GM18508 (cell line): Measurements from ENCODE around the gene PDE6A.

ENCODE experiments used
- ATAC-seq: cut with Tn5 transposase; IDR thresholded peaks from one replicate; pipeline ENCODE4 v1.9.1; 2021; ENCODE audit warnings: moderate number of reproducible peaks; ENCODE audit not compliant: insufficient read depth, unreplicated experiment

Gene PDE6A

GRCh38 chr5:149930749-149931574 is 13.6 kb downstream of the PDE6A start:
- no peak for ATAC-seq

- no peak for ATAC-seq
Observed at GRCh38 chr5:149930043-149930748, 14.4 kb downstream of the PDE6A start.

DNA sequence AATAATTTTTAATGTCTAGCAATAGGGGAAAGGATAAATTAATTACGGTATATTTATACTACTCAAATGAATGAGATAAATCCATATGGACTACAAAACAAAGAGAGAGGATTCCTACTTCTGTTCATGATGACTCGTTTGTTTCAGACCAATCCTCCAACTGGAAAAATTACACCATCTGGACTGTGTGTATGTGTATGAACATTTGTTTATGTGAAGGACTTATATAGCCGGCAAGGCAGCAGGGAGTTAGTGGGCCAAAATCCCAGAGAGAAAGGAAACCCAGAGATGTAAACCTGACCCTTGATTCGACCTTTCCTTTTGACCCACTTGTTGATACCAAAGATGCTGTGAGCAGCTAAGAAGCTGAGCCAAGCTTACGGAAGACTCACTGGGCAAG is 20.1 kb downstream of the PDE6A start:
- ATAC-seq, result no peak

GRCh38 chr5:149922950-149923349 is 21.6 kb downstream of the PDE6A start:
- no peak for ATAC-seq

GRCh38 chr5:149921597-149921996 is 23.0 kb downstream of the PDE6A start:
- ATAC-seq, result no peak

GRCh38 chr5:149917073-149917676 is 27.4 kb downstream of the PDE6A start:
- no peak for ATAC-seq

DNA sequence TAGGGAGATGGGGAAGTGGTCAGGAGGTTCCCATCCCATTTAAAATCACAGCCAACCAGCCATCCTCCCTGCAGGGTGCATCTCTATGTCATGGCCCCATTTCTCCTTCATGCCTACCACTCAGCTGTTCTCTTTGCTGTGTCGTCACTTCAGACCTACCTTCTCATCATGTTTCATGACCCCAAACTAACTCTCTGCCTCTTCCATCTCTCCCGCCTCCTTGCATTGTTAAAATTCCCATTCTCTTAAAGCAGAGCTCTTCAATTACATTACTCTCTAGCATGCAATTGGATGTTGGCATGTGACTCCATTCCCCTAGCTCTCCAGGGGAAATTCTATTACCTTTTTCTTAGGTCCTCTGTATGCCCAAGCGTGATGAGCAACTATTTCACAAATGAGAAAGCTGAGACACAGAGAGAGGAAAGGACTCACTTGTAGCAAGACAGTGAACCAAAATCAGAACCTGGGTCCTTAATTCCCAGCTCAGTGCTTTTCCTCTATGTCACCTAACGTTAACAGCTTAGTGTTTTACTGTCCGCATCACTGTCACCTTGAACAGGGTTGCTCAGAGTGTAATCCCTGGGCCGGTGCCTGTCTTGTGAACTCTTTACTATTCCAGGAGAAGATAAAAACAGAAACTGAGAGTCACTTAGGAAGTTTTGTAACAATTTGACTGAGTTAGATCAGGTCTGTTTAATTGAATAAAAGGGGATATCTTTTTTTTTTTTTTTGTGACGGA is 28.1 kb downstream of the PDE6A start:
- no peak for ATAC-seq

GRCh38 chr5:149915392-149916260 is 29.0 kb downstream of the PDE6A start:
- no peak for ATAC-seq

DNA sequence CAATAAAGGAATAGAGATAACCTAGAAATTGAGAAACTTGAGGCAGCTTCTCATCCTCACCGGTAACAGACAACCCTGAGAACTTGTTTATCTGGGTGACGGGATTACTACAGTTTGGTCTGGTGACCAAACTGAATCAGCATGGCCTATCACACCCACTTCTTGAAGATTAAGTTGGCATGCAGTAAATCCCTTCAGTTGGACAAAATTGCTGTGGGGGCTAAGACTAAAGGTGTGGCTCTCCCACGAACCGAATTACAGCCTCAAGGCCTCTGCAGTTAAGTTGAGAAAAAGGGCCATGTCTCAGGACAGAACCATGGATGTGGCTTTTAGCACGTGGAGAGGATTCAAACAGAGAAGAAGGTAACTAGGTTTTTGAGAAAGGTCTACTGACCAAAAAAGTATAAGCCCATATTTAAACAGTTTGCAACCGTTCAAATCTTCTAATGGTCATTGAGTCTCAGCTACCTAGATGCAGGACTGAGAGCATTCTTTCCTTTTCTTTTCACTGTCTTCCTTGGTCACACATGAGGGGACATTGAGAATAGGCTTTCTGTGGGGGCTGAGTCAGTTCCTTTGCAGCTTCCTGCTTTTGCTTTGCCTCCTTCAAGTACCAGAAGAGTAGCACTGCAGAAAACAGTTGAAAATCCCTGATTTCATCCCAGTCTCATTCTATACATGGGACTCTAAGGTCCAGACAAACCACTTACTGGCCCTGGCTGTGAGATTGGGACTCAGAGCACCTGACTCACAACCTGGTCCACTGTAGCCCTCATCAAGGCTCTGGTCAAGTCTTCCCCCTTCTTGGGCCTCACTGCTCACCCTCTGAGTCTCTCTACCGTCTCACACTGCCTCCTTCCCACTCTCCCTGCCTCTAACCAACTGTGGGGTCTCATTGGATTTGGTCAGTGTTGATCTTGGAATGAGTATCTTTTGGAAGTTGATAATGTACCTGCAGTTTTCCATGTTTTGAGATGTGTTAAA is 30.9 kb downstream of the PDE6A start:
- no peak for ATAC-seq

- no peak for ATAC-seq
Observed at GRCh38 chr5:149912226-149912871, 32.2 kb downstream of the PDE6A start.

- ATAC-seq, result no peak
Observed at GRCh38 chr5:149911031-149911430, 33.6 kb downstream of the PDE6A start.

GRCh38 chr5:149907828-149908227 is 36.8 kb downstream of the PDE6A start:
- no peak for ATAC-seq

- ATAC-seq, result no peak
Observed at GRCh38 chr5:149904977-149905376, 39.6 kb downstream of the PDE6A start.

GRCh38 chr5:149904293-149904886 is 40.2 kb downstream of the PDE6A start:
- no peak for ATAC-seq

GRCh38 chr5:149903404-149903803 is 41.2 kb downstream of the PDE6A start:
- no peak for ATAC-seq

- ATAC-seq, result no peak
Observed at GRCh38 chr5:149902177-149902576, 42.4 kb downstream of the PDE6A start.

- no peak for ATAC-seq
Observed at GRCh38 chr5:149901511-149901910, 43.1 kb downstream of the PDE6A start.

GRCh38 chr5:149900390-149900789 is 44.2 kb downstream of the PDE6A start:
- no peak for ATAC-seq
